IMR-90 (cell line): ENCODE measurements around the gene SLC31A1. TPM values are rescaled to one million over a fixed set of nuclear protein-coding genes. Genes with fewer than 3 reads are reported as not detected.

ENCODE experiments used
- ATAC-seq: fragments of 200-7000 bp; cut with Tn5 transposase; 2 replicates; pipeline ENCODE4 v1.9.1; 2020; ENCODE audit warnings: low read depth, mild to moderate bottlenecking, moderate library complexity
- BruUV-seq: library from RNA; stranded (reverse); fragments of 400-500 nt; replicated peaks from 2 replicates; lab custom pipeline; 2021; lab: Mats Ljungman, UMichigan
- CTCF ChIA-PET: fragments of 300-600 bp; formaldehyde crosslinking; extraction: SDS; loops from one replicate; lab custom pipeline; 2021; ENCODE audit warnings: antibody characterized with exemption; lab: Yijun Ruan, JAX
- POLR2A ChIA-PET: fragments of 300-600 bp; sonication (Branson Sonifier 250); formaldehyde crosslinking; loops from one replicate; lab custom pipeline; 2022; ENCODE audit warnings: antibody characterized with exemption; ENCODE audit not compliant: unreplicated experiment; lab: Charles Lee
- DNase-seq: peaks from one replicate; pipeline ENCODE4 v3.0.0; 2013
- H2AFZ ChIP-seq: replicated peaks from 2 replicates; pipeline ENCODE3; 2013; ENCODE audit warnings: low read length, mild to moderate bottlenecking; ENCODE audit not compliant: poor library complexity
- H2AK5ac ChIP-seq: 2 replicates; pipeline ENCODE4 v1.6.1; 2013; ENCODE audit warnings: low read depth, low read length, inconsistent platforms
- H2AK9ac ChIP-seq: replicated peaks from 2 replicates; pipeline ENCODE3; 2013; ENCODE audit warnings: mild to moderate bottlenecking, low read depth, low read length, moderate library complexity; ENCODE audit not compliant: poor library complexity
- H2BK120ac ChIP-seq: 2 replicates; pipeline ENCODE4 v1.6.1; 2013; ENCODE audit warnings: low read depth, low read length, inconsistent platforms
- H2BK15ac ChIP-seq: 3 replicates; pipeline ENCODE4 v1.6.1; 2013; ENCODE audit warnings: low read depth, low read length, inconsistent platforms
- H2BK20ac ChIP-seq: 2 replicates; pipeline ENCODE4 v1.6.1; 2013; ENCODE audit warnings: low read depth, mild to moderate bottlenecking, inconsistent platforms, low read length, moderate library complexity
- H2BK5ac ChIP-seq: 2 replicates; pipeline ENCODE4 v1.6.1; 2013; ENCODE audit warnings: mild to moderate bottlenecking, low read depth, low read length, inconsistent platforms; ENCODE audit not compliant: poor library complexity, severe bottlenecking
- H3K14ac ChIP-seq: replicated peaks from 2 replicates; pipeline ENCODE4 v1.6.1; 2013; ENCODE audit warnings: low read depth, low read length, inconsistent platforms
- H3K18ac ChIP-seq: 2 replicates; pipeline ENCODE4 v1.6.1; 2013; ENCODE audit warnings: low read depth, low read length, control low read depth
- H3K23ac ChIP-seq: 2 replicates; pipeline ENCODE4 v1.6.1; 2013; ENCODE audit warnings: low read depth, low read length, inconsistent platforms
- H3K27ac ChIP-seq: 2 replicates; pipeline ENCODE4 v1.5.1; 2013; ENCODE audit warnings: mild to moderate bottlenecking, control low read depth, low read length; ENCODE audit not compliant: insufficient read depth
- H3K27me3 ChIP-seq: 2 replicates; pipeline ENCODE4 v1.6.1; 2013; ENCODE audit warnings: low read length; ENCODE audit not compliant: control insufficient read depth, insufficient read depth
- H3K36me3 ChIP-seq: 2 replicates; pipeline ENCODE4 v1.6.1; 2013; ENCODE audit warnings: low read length, mixed read lengths; ENCODE audit not compliant: control insufficient read depth, insufficient read depth
- H3K4ac ChIP-seq: 2 replicates; pipeline ENCODE4 v1.6.1; 2013; ENCODE audit warnings: low read depth, low read length, inconsistent platforms
- H3K4me1 ChIP-seq: 2 replicates; pipeline ENCODE4 v1.6.1; 2013; ENCODE audit warnings: low read length, mixed read lengths; ENCODE audit not compliant: control insufficient read depth, insufficient read depth
- H3K4me2 ChIP-seq: 2 replicates; pipeline ENCODE4 v1.6.1; 2013; ENCODE audit warnings: low read depth, mild to moderate bottlenecking, control low read depth, low read length, moderate library complexity
- H3K4me3 ChIP-seq: 2 replicates; pipeline ENCODE4 v1.5.1; 2013; ENCODE audit warnings: low read depth, mild to moderate bottlenecking, control low read depth, low read length, moderate library complexity; ENCODE audit not compliant: insufficient read depth
- H3K56ac ChIP-seq: 2 replicates; pipeline ENCODE4 v1.6.1; 2013; ENCODE audit warnings: low read length, inconsistent platforms; ENCODE audit not compliant: insufficient read depth; ENCODE audit errors: extremely low read depth
- H3K79me1 ChIP-seq, 2 experiments: 2 replicates each; pipeline ENCODE4 v1.6.1; 2013; ENCODE audit warnings: low read length in 2 of 2, inconsistent platforms in 1 of 2, low read depth in 1 of 2
- H3K9ac ChIP-seq: 2 replicates; pipeline ENCODE4 v1.6.1; 2013; ENCODE audit warnings: low read depth, low read length, control low read depth
- H3K9me1 ChIP-seq: 2 replicates; pipeline ENCODE4 v1.6.1; 2013; ENCODE audit warnings: low read length, inconsistent platforms; ENCODE audit not compliant: insufficient read depth
- H3K9me3 ChIP-seq: 2 replicates; pipeline ENCODE4 v1.6.1; 2013; ENCODE audit warnings: low read length; ENCODE audit not compliant: control insufficient read depth, insufficient read depth
- H4K20me1 ChIP-seq: 2 replicates; pipeline ENCODE4 v1.6.1; 2013; ENCODE audit warnings: low read length, inconsistent platforms; ENCODE audit not compliant: insufficient read depth
- H4K5ac ChIP-seq: 2 replicates; pipeline ENCODE4 v1.6.1; 2013; ENCODE audit warnings: mild to moderate bottlenecking, low read depth, low read length, control low read depth
- H4K8ac ChIP-seq, 2 experiments: 2 replicates each; pipeline ENCODE4 v1.6.1; 2013; ENCODE audit warnings: low read depth in 2 of 2, low read length in 2 of 2, control low read depth in 1 of 2, inconsistent platforms in 1 of 2
- H4K91ac ChIP-seq: 2 replicates; pipeline ENCODE4 v1.6.1; 2013; ENCODE audit warnings: low read depth, low read length, inconsistent platforms; ENCODE audit not compliant: insufficient read depth
- MXI1 ChIP-seq: IDR thresholded peaks from 2 replicates; pipeline ENCODE4 v1.6.1; 2012; ENCODE audit warnings: low read depth, mild to moderate bottlenecking, low read length, moderate library complexity, borderline replicate concordance
- SMC3 ChIP-seq: fragments of 150-350 bp; IDR thresholded peaks from 2 replicates; pipeline ENCODE4 v1.6.1; 2016; ENCODE audit warnings: low read depth, mild to moderate bottlenecking, antibody characterized with exemption, low read length, moderate library complexity
- WGBS, 2 experiments: methylation state at CpG; one replicate each; pipeline versions ENCODE4 v1.1.5 to v1.1.7; 2013; ENCODE audit warnings: missing lambda C conversion rate in 2 of 2; ENCODE audit not compliant: insufficient read length in 1 of 2; ENCODE audit errors: extremely low coverage in 2 of 2; 5-methylcytosine and 5-hydroxymethylcytosine counted together
- dilution Hi-C: fragments of 300-500 bp; cut with HindIII; formaldehyde crosslinking; loops from one replicate; pipeline ENCODE4 v1.14.3; 2018; ENCODE audit warnings: low sequenced_read_pairs; ENCODE audit not compliant: unreplicated experiment
- in situ Hi-C: fragments of 300-500 bp; cut with MboI; formaldehyde crosslinking; loops from 3 replicates; pipeline ENCODE4 v1.14.3; 2019; ENCODE audit warnings: low sequenced_read_pairs, inconsistent platforms, mixed read lengths
- intact Hi-C: fragments of 100-400 bp; cut with micrococcal nuclease; formaldehyde crosslinking; loops from 2 replicates; pipeline ENCODE4 v1.10.0; 2022
- polyA plus RNA-seq, 3 experiments: library from polyadenylated mRNA; depleted of rRNA; stranded (reverse); fragments of >200 nt; gene quantifications; 2 replicates each; pipeline ENCODE4 v1.2.3, GENCODE V29; 2012; ENCODE audit warnings: low replicate concordance in 1 of 3
- total RNA-seq: library from RNA; depleted of rRNA; stranded (reverse); fragments of >200 nt; gene quantifications from 2 replicates; pipeline ENCODE4 v1.2.3, GENCODE V29; 2012

Gene SLC31A1
- total and polyA plus RNA-seq, 2 of the 4 experiments (the other 2 are of a cell fraction), result 17.9 to 23.3 TPM

DNA sequence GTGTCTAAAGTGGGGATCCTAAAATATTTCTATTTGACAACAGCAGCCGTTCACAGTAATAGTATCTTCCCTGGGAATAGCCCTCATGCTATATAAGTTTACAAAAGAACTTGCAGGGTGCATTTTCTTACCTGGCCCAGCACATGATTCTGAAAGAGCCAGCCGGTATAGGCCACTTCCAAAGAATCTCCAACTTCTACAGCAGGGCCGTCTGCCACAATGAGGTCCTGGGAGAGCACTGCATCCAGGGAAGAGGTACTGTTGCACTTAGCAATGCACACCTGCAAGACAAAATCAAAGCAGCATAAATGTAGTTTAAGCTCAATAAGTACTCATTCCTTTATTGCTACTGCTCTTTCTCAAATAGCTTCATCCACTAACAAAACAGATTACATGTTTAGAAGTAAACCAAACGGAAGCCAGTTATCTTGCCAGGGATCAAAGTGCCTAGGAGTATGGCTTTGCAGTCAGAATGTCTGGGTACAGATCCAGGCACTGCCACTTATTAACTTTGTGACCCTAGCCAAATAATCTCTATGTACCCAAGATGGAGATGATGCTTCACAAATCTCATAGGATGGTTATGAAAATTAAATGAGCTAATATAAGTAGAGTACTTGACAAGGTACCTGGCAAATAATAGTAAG, 21.5 kb upstream of the SLC31A1 start:
- H3K79me1 ChIP-seq, result no peaks in the 10 kb centered on the region; a peak in 1 of 4 replicates
- H2BK120ac ChIP-seq, result no peak overlapping the region
- POLR2A ChIA-PET, result no interaction called here
- H3K14ac ChIP-seq, result no peak overlapping the region
- DNase-seq (no peak), ATAC-seq (no peak)
- no peak overlapping the region for H3K4me3 ChIP-seq
- H4K5ac ChIP-seq, result no peak overlapping the region
- H3K4ac ChIP-seq, result no peak overlapping the region
- no peak for TF ChIP-seq SMC3
- no peak for TF ChIP-seq MXI1
- no peak overlapping the region for H2AK9ac ChIP-seq
- no peak overlapping the region for H2AK5ac ChIP-seq
- no peak overlapping the region for H3K27ac ChIP-seq
- dilution Hi-C loops, result no loop called here
- no peak overlapping the region for H4K8ac ChIP-seq
- no peak overlapping the region for H2BK5ac ChIP-seq
- H3K23ac ChIP-seq, result no peak overlapping the region
- no peak overlapping the region for H3K18ac ChIP-seq
- CTCF ChIA-PET, result no interaction called here
- H3K56ac ChIP-seq, result no peak overlapping the region
- H2AFZ ChIP-seq, result no peak overlapping the region
- H4K91ac ChIP-seq, result no peak overlapping the region
- no peak overlapping the region for H2BK15ac ChIP-seq
- H4K20me1 ChIP-seq, result no peaks in the 10 kb centered on the region
- H3K9ac ChIP-seq, result no peak overlapping the region
- intact Hi-C loops, result loop anchor here (10.0 kb wide), 1 partner anchor 65 kb away; no protein-coding TSS in a partner anchor
- in situ Hi-C loops, result no loop called here
- no peaks in the 10 kb centered on the region for H3K4me1 ChIP-seq
- H3K36me3 ChIP-seq, result peaks cover 28% of the 10 kb centered on the region
- H2BK20ac ChIP-seq, result no peak overlapping the region
- WGBS, 2 experiments, result no CpG with 5 or more reads among the region's 4 CpGs
- H3K9me3 ChIP-seq, result no peaks in the 10 kb centered on the region
- no peaks in the 10 kb centered on the region for H3K9me1 ChIP-seq
- BruUV-seq, result no TSS peak
- H3K4me2 ChIP-seq, result no peak overlapping the region
- H3K27me3 ChIP-seq, result no peaks in the 10 kb centered on the region
